ENCODE measurements around the gene PLAGL2.

- TF ChIP-seq EP300 (IDR thresholded peaks at IDR 0.05; ENCODE audit: borderline replicate concordance in 1 of 2, low read depth in 2 of 2, low read length in 2 of 2) = no peak
- no peak for TF ChIP-seq CTCF (IDR thresholded peaks at IDR 0.05; ENCODE audit: control extremely low read depth in 1 of 3, insufficient read depth in 1 of 3, low read depth in 1 of 3, low read length in 3 of 3)
- TF ChIP-seq MAFK (IDR thresholded peaks at IDR 0.05; ENCODE audit: low read depth, low read length) = no peak
- no peak for TF ChIP-seq YY1 (IDR thresholded peaks at IDR 0.05; ENCODE audit: low read depth, low read length)
- TF ChIP-seq CBX8 (IDR thresholded peaks at IDR 0.05; ENCODE audit: borderline replicate concordance, low read depth, low read length) = no peak
- no peak for TF ChIP-seq NANOG (IDR thresholded peaks at IDR 0.05; ENCODE audit: insufficient read depth, low read depth, low read length, poor library complexity, severe bottlenecking)
- no peak for TF ChIP-seq TAF7 (optimal IDR thresholded peaks at IDR 0.05; ENCODE audit: borderline replicate concordance, low read depth, low read length)
These were observed 25.7 kb upstream of the PLAGL2 start for GRCh38 chr20:32233286-32233685.

Data from H1 (cell line).